PC-3 (cell line): Measurements from ENCODE around the gene GCGR. TPM values are rescaled to one million over a fixed set of nuclear protein-coding genes. Genes with fewer than 3 reads are reported as not detected.
A peak's percentile ranks its signal among the peaks of the same experiment; 100 is the strongest.
"Not testable (repeated sequence)": the region's sequence is repeated elsewhere in the genome, so short reads cannot be mapped to it uniquely, and the experiment has no call there.

Experiments used
- ATAC-seq: fragments of 200-7000 bp; cut with Tn5 transposase; 2 replicates; pipeline ENCODE4 v1.9.1; 2020; ENCODE audit warnings: mild to moderate bottlenecking, moderate library complexity
- BruUV-seq: library from RNA; stranded (reverse); fragments of 400-500 nt; replicated peaks from 2 replicates; lab custom pipeline; 2021; lab: Mats Ljungman, UMichigan
- CTCF ChIA-PET: fragments of 300-600 bp; sonication (Branson Sonifier 250); formaldehyde crosslinking; loops from one replicate; lab custom pipeline; 2022; ENCODE audit warnings: antibody characterized with exemption; lab: Charles Lee
- POLR2A ChIA-PET: fragments of 300-600 bp; sonication (Branson Sonifier 250); formaldehyde crosslinking; loops from one replicate; lab custom pipeline; 2022; ENCODE audit warnings: antibody characterized with exemption; ENCODE audit not compliant: unreplicated experiment; lab: Charles Lee
- DNase-seq: peaks from one replicate; pipeline ENCODE4 v3.0.0-alpha.2; 2015
- H2AFZ ChIP-seq: fragments of 300-600 bp; sonication (generic); 2 replicates; pipeline ENCODE4 v1.6.0; 2016; ENCODE audit warnings: antibody characterized with exemption, low read length
- H3F3A ChIP-seq: fragments of 300-600 bp; sonication (generic); one replicate; pipeline ENCODE4 v1.6.0; 2017; ENCODE audit warnings: antibody characterized with exemption, low read length, control low read depth, mild to moderate bottlenecking; ENCODE audit not compliant: unreplicated experiment
- H3K27ac ChIP-seq: fragments of 300-600 bp; sonication (generic); 2 replicates; pipeline ENCODE4 v1.5.1; 2016; ENCODE audit warnings: mild to moderate bottlenecking, low read length
- H3K27me3 ChIP-seq: fragments of 300-600 bp; sonication (generic); 2 replicates; pipeline ENCODE4 v1.6.1; 2016; ENCODE audit warnings: low read length, mixed read lengths
- H3K36me3 ChIP-seq: fragments of 300-600 bp; sonication (generic); 2 replicates; pipeline ENCODE4 v1.6.1; 2016; ENCODE audit warnings: low read depth, mixed run types, low read length, mixed read lengths
- H3K4me1 ChIP-seq: fragments of 300-600 bp; sonication (generic); 2 replicates; pipeline ENCODE4 v1.5.1; 2016; ENCODE audit warnings: low read length; ENCODE audit not compliant: insufficient read depth
- H3K4me2 ChIP-seq: fragments of 300-600 bp; sonication (generic); 2 replicates; pipeline ENCODE4 v1.6.0; 2016; ENCODE audit warnings: low read length
- H3K4me3 ChIP-seq: fragments of 300-600 bp; sonication (generic); 2 replicates; pipeline ENCODE4 v1.5.1; 2016; ENCODE audit warnings: mild to moderate bottlenecking, low read length, mixed read lengths
- H3K79me2 ChIP-seq: fragments of 300-600 bp; sonication (generic); 2 replicates; pipeline ENCODE4 v1.6.1; 2017; ENCODE audit warnings: low read length, mixed read lengths
- H3K9ac ChIP-seq: fragments of 300-600 bp; sonication (generic); 2 replicates; pipeline ENCODE4 v1.6.0; 2016; ENCODE audit warnings: mild to moderate bottlenecking, low read length
- H3K9me2 ChIP-seq: fragments of 300-600 bp; sonication (generic); replicated peaks from 2 replicates; pipeline ENCODE4 v1.6.1; 2016; ENCODE audit warnings: mixed run types, low read length, mixed read lengths
- H3K9me3 ChIP-seq: fragments of 300-600 bp; sonication (generic); 2 replicates; pipeline ENCODE4 v1.6.1; 2016; ENCODE audit warnings: low read length, mixed read lengths
- H4K20me1 ChIP-seq: fragments of 300-600 bp; sonication (generic); 2 replicates; pipeline ENCODE4 v1.6.1; 2016; ENCODE audit warnings: low read length, mixed read lengths
- EZH2 ChIP-seq: fragments of 300-600 bp; sonication (generic); IDR thresholded peaks from one replicate; pipeline ENCODE4 v1.6.1; 2017; ENCODE audit warnings: antibody characterized with exemption, mild to moderate bottlenecking, low read length; ENCODE audit not compliant: unreplicated experiment
- EZH2phosphoT487 ChIP-seq: fragments of 300-600 bp; sonication (generic); IDR thresholded peaks from 2 replicates; pipeline ENCODE4 v1.6.1; 2018; ENCODE audit warnings: mild to moderate bottlenecking, antibody characterized with exemption, low read length, borderline replicate concordance
- intact Hi-C: fragments of 100-400 bp; cut with micrococcal nuclease; formaldehyde crosslinking; loops from 2 replicates; pipeline ENCODE4 v1.9.0; 2023
- total RNA-seq: library from RNA; depleted of rRNA; stranded (reverse); fragments of >200 nt; gene quantifications from 2 replicates; pipeline ENCODE4 v1.2.3, GENCODE V29; 2014
- TF ChIP-seq, protein P1 (sequence below): fragments of 300-600 bp; sonication (generic); conservative IDR thresholded peaks from 2 replicates; pipeline ENCODE4 v1.5.1; 2017; ENCODE audit warnings: antibody characterized with exemption, low read depth, mild to moderate bottlenecking, low read length

GCGR gene
- total RNA-seq, 1 experiment from 2014 or later, result 0.11 TPM

DNA sequence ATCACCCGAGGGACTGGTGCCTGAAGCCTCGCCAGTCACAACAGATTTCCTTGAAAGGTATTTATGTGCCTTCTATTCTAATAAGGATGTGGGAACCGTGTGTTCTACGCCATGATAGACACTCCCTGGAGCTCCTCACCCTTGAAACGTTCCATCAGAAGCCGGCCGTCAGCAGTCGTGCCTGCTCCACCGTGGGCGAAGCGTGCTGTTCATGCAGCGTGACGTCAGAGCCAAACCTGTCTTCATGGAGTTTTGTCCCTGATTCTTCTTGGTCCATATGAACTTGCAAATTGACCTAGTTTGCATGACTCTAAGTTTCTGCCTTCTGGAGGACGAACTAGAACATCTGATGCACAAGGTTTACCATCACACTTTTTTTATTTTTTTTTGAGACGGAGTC is 35.4 kb downstream of the GCGR start:
- POLR2A ChIA-PET, result no interaction called here
- H3K4me3 ChIP-seq, result no peak overlapping the region

DNA sequence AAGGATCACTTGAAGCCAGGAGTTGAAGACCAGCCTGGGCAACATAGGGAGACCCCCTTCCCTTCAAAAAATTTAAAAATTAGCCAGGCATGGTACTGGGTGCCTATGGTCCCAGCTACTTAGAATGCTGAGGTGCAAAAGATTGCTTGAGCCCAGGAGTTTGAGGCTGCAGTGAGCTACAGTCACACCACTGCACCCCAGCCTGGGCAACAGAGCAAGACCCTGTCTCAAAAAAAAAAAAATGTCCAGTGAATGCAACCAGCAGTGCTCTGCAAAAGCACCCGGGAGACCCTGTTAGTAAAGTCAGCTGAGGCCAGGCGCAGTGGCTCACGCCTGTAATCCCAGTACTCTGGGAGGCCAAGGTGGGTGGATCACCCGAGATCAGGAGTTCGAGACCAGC is 36.1 kb downstream of the GCGR start:
- H3K4me2 ChIP-seq, H3K9me3 ChIP-seq, H3K4me1 ChIP-seq, CTCF ChIA-PET, POLR2A ChIA-PET, DNase-seq, H3K27me3 ChIP-seq, H2AFZ ChIP-seq, H3K4me3 ChIP-seq, H3K9ac ChIP-seq, BruUV-seq, ATAC-seq, H3F3A ChIP-seq, H3K27ac ChIP-seq, intact Hi-C loops, H4K20me1 ChIP-seq, H3K9me2 ChIP-seq, H3K79me2 ChIP-seq: not testable (repeated sequence)
- H3K36me3 ChIP-seq, result peaks cover 21% of the 10 kb centered on the region

More for the DNA sequence above, 35.4 kb downstream of the GCGR start:
- H3K9me2 ChIP-seq, result no peaks in the 10 kb centered on the region
- no peaks in the 10 kb centered on the region for H3F3A ChIP-seq
- no peak overlapping the region for H2AFZ ChIP-seq
- H3K4me1 ChIP-seq, result no peaks in the 10 kb centered on the region; the same call in 1 of the 2 replicates
- intact Hi-C loops, result no loop called here
- H3K4me2 ChIP-seq, result no peak overlapping the region
- CTCF ChIA-PET, result no interaction called here
- H3K9me3 ChIP-seq, result no peaks in the 10 kb centered on the region
- no peaks in the 10 kb centered on the region for H3K79me2 ChIP-seq
- no peak for TF ChIP-seq EZH2phosphoT487
- no peak for TF ChIP-seq EZH2
- TF ChIP-seq, protein P1, sequence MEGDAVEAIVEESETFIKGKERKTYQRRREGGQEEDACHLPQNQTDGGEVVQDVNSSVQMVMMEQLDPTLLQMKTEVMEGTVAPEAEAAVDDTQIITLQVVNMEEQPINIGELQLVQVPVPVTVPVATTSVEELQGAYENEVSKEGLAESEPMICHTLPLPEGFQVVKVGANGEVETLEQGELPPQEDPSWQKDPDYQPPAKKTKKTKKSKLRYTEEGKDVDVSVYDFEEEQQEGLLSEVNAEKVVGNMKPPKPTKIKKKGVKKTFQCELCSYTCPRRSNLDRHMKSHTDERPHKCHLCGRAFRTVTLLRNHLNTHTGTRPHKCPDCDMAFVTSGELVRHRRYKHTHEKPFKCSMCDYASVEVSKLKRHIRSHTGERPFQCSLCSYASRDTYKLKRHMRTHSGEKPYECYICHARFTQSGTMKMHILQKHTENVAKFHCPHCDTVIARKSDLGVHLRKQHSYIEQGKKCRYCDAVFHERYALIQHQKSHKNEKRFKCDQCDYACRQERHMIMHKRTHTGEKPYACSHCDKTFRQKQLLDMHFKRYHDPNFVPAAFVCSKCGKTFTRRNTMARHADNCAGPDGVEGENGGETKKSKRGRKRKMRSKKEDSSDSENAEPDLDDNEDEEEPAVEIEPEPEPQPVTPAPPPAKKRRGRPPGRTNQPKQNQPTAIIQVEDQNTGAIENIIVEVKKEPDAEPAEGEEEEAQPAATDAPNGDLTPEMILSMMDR, result no peak
- H3K9ac ChIP-seq, result no peak overlapping the region
- H3K27me3 ChIP-seq, result no peaks in the 10 kb centered on the region
- no peak for ATAC-seq
- H3K27ac ChIP-seq, result no peak overlapping the region
- peaks cover 13% of the 10 kb centered on the region; the same call in 1 of the 2 replicates for H3K36me3 ChIP-seq
- no peaks in the 10 kb centered on the region for H4K20me1 ChIP-seq
- DNase-seq, result no peak
- no TSS peak for BruUV-seq

DNA sequence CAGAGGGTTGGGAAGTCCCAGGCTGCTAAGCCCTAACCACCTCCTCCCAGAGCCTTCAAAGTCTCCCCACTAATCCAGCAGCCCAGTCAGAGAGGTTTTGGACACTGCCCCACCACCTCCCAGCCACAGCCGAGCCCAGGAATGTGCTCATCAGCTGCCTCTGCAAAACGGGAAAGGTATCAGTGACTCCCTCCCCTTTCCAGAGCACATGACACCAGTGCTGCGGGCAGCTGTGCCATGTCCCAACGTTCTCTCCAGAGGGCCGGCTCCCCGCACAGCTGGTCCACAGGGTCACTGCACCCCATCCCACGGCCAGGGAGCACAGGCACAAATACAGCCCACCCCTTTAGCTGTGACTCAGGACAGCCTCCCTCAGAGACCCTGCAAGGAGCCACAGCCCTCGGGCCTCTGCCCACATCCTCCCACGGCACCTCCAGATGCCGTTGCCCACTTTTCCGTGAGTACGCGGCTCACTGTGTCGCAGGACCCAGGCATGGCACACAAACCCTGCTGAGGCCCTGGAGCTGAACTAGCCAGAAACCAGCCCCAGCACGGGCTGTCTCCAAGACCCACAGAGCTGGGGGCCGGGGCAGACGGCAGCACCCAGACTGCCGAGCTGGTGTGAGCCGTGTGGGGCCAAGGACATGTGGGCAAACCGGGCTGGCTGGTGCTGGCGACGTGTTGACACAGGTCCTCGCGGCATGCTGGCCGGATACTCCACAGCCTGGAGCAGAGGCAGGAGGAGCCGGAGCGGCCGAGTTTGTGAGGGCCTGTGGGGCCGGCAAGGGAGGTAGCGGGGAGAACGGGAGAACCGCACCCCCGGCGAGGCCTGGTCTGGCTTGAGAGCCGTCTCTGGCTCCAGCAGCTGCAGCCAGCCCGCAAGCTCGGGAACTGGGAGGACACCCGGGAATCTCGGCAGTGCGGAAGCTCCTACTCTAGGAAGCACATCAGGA is 37.2 kb downstream of the GCGR start:
- no peak for TF ChIP-seq EZH2phosphoT487
- TF ChIP-seq, protein P1, result no peak
- no peak for TF ChIP-seq EZH2
- H3K9me2 ChIP-seq, result no peaks in the 10 kb centered on the region
- H3K79me2 ChIP-seq, result no peaks in the 10 kb centered on the region
- DNase-seq (no peak), ATAC-seq (peak; percentile 14)
- no peak overlapping the region for H3K9ac ChIP-seq
- no peak overlapping the region for H3K4me3 ChIP-seq
- H3F3A ChIP-seq, result no peaks in the 10 kb centered on the region
- H3K9me3 ChIP-seq, result no peaks in the 10 kb centered on the region
- POLR2A ChIA-PET, result no interaction called here
- H2AFZ ChIP-seq, result no peak overlapping the region
- no peaks in the 10 kb centered on the region for H3K4me1 ChIP-seq
- intact Hi-C loops, result no loop called here
- no TSS peak for BruUV-seq
- H3K36me3 ChIP-seq, result peaks cover 31% of the 10 kb centered on the region
- no peak overlapping the region for H3K27ac ChIP-seq
- CTCF ChIA-PET, result no interaction called here
- H3K27me3 ChIP-seq, result no peaks in the 10 kb centered on the region
- H4K20me1 ChIP-seq, result no peaks in the 10 kb centered on the region
- H3K4me2 ChIP-seq, result no peak overlapping the region
